IMR-90 (cell line): Measurements from ENCODE around the gene GLO1. TPM values are rescaled to one million over a fixed set of nuclear protein-coding genes. Genes with fewer than 3 reads are reported as not detected.

ENCODE experiments used
- ATAC-seq: fragments of 200-7000 bp; cut with Tn5 transposase; 2 replicates; pipeline ENCODE4 v1.9.1; 2020; ENCODE audit warnings: low read depth, mild to moderate bottlenecking, moderate library complexity
- BruUV-seq: library from RNA; stranded (reverse); fragments of 400-500 nt; replicated peaks from 2 replicates; lab custom pipeline; 2021; lab: Mats Ljungman, UMichigan
- CTCF ChIA-PET: fragments of 300-600 bp; formaldehyde crosslinking; extraction: SDS; loops from one replicate; lab custom pipeline; 2021; ENCODE audit warnings: antibody characterized with exemption; lab: Yijun Ruan, JAX
- POLR2A ChIA-PET: fragments of 300-600 bp; sonication (Branson Sonifier 250); formaldehyde crosslinking; loops from one replicate; lab custom pipeline; 2022; ENCODE audit warnings: antibody characterized with exemption; ENCODE audit not compliant: unreplicated experiment; lab: Charles Lee
- DNase-seq: peaks from one replicate; pipeline ENCODE4 v3.0.0; 2013
- H2AFZ ChIP-seq: replicated peaks from 2 replicates; pipeline ENCODE3; 2013; ENCODE audit warnings: low read length, mild to moderate bottlenecking; ENCODE audit not compliant: poor library complexity
- H2AK5ac ChIP-seq: 2 replicates; pipeline ENCODE4 v1.6.1; 2013; ENCODE audit warnings: low read depth, low read length, inconsistent platforms
- H2AK9ac ChIP-seq: replicated peaks from 2 replicates; pipeline ENCODE3; 2013; ENCODE audit warnings: mild to moderate bottlenecking, low read depth, low read length, moderate library complexity; ENCODE audit not compliant: poor library complexity
- H2BK120ac ChIP-seq: 2 replicates; pipeline ENCODE4 v1.6.1; 2013; ENCODE audit warnings: low read depth, low read length, inconsistent platforms
- H2BK15ac ChIP-seq: 3 replicates; pipeline ENCODE4 v1.6.1; 2013; ENCODE audit warnings: low read depth, low read length, inconsistent platforms
- H2BK20ac ChIP-seq: 2 replicates; pipeline ENCODE4 v1.6.1; 2013; ENCODE audit warnings: low read depth, mild to moderate bottlenecking, inconsistent platforms, low read length, moderate library complexity
- H2BK5ac ChIP-seq: 2 replicates; pipeline ENCODE4 v1.6.1; 2013; ENCODE audit warnings: mild to moderate bottlenecking, low read depth, low read length, inconsistent platforms; ENCODE audit not compliant: poor library complexity, severe bottlenecking
- H3K14ac ChIP-seq: replicated peaks from 2 replicates; pipeline ENCODE4 v1.6.1; 2013; ENCODE audit warnings: low read depth, low read length, inconsistent platforms
- H3K18ac ChIP-seq: 2 replicates; pipeline ENCODE4 v1.6.1; 2013; ENCODE audit warnings: low read depth, low read length, control low read depth
- H3K23ac ChIP-seq: 2 replicates; pipeline ENCODE4 v1.6.1; 2013; ENCODE audit warnings: low read depth, low read length, inconsistent platforms
- H3K27ac ChIP-seq: 2 replicates; pipeline ENCODE4 v1.5.1; 2013; ENCODE audit warnings: mild to moderate bottlenecking, control low read depth, low read length; ENCODE audit not compliant: insufficient read depth
- H3K27me3 ChIP-seq: 2 replicates; pipeline ENCODE4 v1.6.1; 2013; ENCODE audit warnings: low read length; ENCODE audit not compliant: control insufficient read depth, insufficient read depth
- H3K36me3 ChIP-seq: 2 replicates; pipeline ENCODE4 v1.6.1; 2013; ENCODE audit warnings: low read length, mixed read lengths; ENCODE audit not compliant: control insufficient read depth, insufficient read depth
- H3K4ac ChIP-seq: 2 replicates; pipeline ENCODE4 v1.6.1; 2013; ENCODE audit warnings: low read depth, low read length, inconsistent platforms
- H3K4me1 ChIP-seq: 2 replicates; pipeline ENCODE4 v1.6.1; 2013; ENCODE audit warnings: low read length, mixed read lengths; ENCODE audit not compliant: control insufficient read depth, insufficient read depth
- H3K4me2 ChIP-seq: 2 replicates; pipeline ENCODE4 v1.6.1; 2013; ENCODE audit warnings: low read depth, mild to moderate bottlenecking, control low read depth, low read length, moderate library complexity
- H3K4me3 ChIP-seq: 2 replicates; pipeline ENCODE4 v1.5.1; 2013; ENCODE audit warnings: low read depth, mild to moderate bottlenecking, control low read depth, low read length, moderate library complexity; ENCODE audit not compliant: insufficient read depth
- H3K56ac ChIP-seq: 2 replicates; pipeline ENCODE4 v1.6.1; 2013; ENCODE audit warnings: low read length, inconsistent platforms; ENCODE audit not compliant: insufficient read depth; ENCODE audit errors: extremely low read depth
- H3K79me1 ChIP-seq, 2 experiments: 2 replicates each; pipeline ENCODE4 v1.6.1; 2013; ENCODE audit warnings: low read length in 2 of 2, inconsistent platforms in 1 of 2, low read depth in 1 of 2
- H3K9ac ChIP-seq: 2 replicates; pipeline ENCODE4 v1.6.1; 2013; ENCODE audit warnings: low read depth, low read length, control low read depth
- H3K9me1 ChIP-seq: 2 replicates; pipeline ENCODE4 v1.6.1; 2013; ENCODE audit warnings: low read length, inconsistent platforms; ENCODE audit not compliant: insufficient read depth
- H3K9me3 ChIP-seq: 2 replicates; pipeline ENCODE4 v1.6.1; 2013; ENCODE audit warnings: low read length; ENCODE audit not compliant: control insufficient read depth, insufficient read depth
- H4K20me1 ChIP-seq: 2 replicates; pipeline ENCODE4 v1.6.1; 2013; ENCODE audit warnings: low read length, inconsistent platforms; ENCODE audit not compliant: insufficient read depth
- H4K5ac ChIP-seq: 2 replicates; pipeline ENCODE4 v1.6.1; 2013; ENCODE audit warnings: mild to moderate bottlenecking, low read depth, low read length, control low read depth
- H4K8ac ChIP-seq, 2 experiments: 2 replicates each; pipeline ENCODE4 v1.6.1; 2013; ENCODE audit warnings: low read depth in 2 of 2, low read length in 2 of 2, control low read depth in 1 of 2, inconsistent platforms in 1 of 2
- H4K91ac ChIP-seq: 2 replicates; pipeline ENCODE4 v1.6.1; 2013; ENCODE audit warnings: low read depth, low read length, inconsistent platforms; ENCODE audit not compliant: insufficient read depth
- BHLHE40 ChIP-seq: fragments of 150-350 bp; IDR thresholded peaks from 2 replicates; pipeline ENCODE4 v1.6.1; 2016; ENCODE audit warnings: mild to moderate bottlenecking, low read depth, low read length
- RAD21 ChIP-seq: IDR thresholded peaks from 2 replicates; pipeline ENCODE4 v1.6.1; 2012; ENCODE audit warnings: low read length, improper control_type of control experiment
- RCOR1 ChIP-seq: IDR thresholded peaks from 2 replicates; pipeline ENCODE4 v1.6.1; 2012; ENCODE audit warnings: mild to moderate bottlenecking, low read length, improper control_type of control experiment; ENCODE audit not compliant: insufficient replicate concordance
- RFX5 ChIP-seq: IDR thresholded peaks from 2 replicates; pipeline ENCODE4 v1.8.0; 2012; ENCODE audit warnings: low read depth, mild to moderate bottlenecking, low read length, moderate library complexity
- SMC3 ChIP-seq: fragments of 150-350 bp; IDR thresholded peaks from 2 replicates; pipeline ENCODE4 v1.6.1; 2016; ENCODE audit warnings: low read depth, mild to moderate bottlenecking, antibody characterized with exemption, low read length, moderate library complexity
- USF2 ChIP-seq: fragments of 150-350 bp; IDR thresholded peaks from 2 replicates; pipeline ENCODE4 v1.6.1; 2017; ENCODE audit warnings: mild to moderate bottlenecking, antibody characterized with exemption, low read length, low read depth
- WGBS, 2 experiments: methylation state at CpG; one replicate each; pipeline versions ENCODE4 v1.1.5 to v1.1.7; 2013; ENCODE audit warnings: missing lambda C conversion rate in 2 of 2; ENCODE audit not compliant: insufficient read length in 1 of 2; ENCODE audit errors: extremely low coverage in 2 of 2; 5-methylcytosine and 5-hydroxymethylcytosine counted together
- dilution Hi-C: fragments of 300-500 bp; cut with HindIII; formaldehyde crosslinking; loops from one replicate; pipeline ENCODE4 v1.14.3; 2018; ENCODE audit warnings: low sequenced_read_pairs; ENCODE audit not compliant: unreplicated experiment
- in situ Hi-C: fragments of 300-500 bp; cut with MboI; formaldehyde crosslinking; loops from 3 replicates; pipeline ENCODE4 v1.14.3; 2019; ENCODE audit warnings: low sequenced_read_pairs, inconsistent platforms, mixed read lengths
- intact Hi-C: fragments of 100-400 bp; cut with micrococcal nuclease; formaldehyde crosslinking; loops from 2 replicates; pipeline ENCODE4 v1.10.0; 2022
- polyA plus RNA-seq, 3 experiments: library from polyadenylated mRNA; depleted of rRNA; stranded (reverse); fragments of >200 nt; gene quantifications; 2 replicates each; pipeline ENCODE4 v1.2.3, GENCODE V29; 2012; ENCODE audit warnings: low replicate concordance in 1 of 3
- total RNA-seq: library from RNA; depleted of rRNA; stranded (reverse); fragments of >200 nt; gene quantifications from 2 replicates; pipeline ENCODE4 v1.2.3, GENCODE V29; 2012

GLO1 gene
- total and polyA plus RNA-seq, 2 of the 4 experiments (the other 2 are of a cell fraction) = 65.1 to 111 TPM

DNA sequence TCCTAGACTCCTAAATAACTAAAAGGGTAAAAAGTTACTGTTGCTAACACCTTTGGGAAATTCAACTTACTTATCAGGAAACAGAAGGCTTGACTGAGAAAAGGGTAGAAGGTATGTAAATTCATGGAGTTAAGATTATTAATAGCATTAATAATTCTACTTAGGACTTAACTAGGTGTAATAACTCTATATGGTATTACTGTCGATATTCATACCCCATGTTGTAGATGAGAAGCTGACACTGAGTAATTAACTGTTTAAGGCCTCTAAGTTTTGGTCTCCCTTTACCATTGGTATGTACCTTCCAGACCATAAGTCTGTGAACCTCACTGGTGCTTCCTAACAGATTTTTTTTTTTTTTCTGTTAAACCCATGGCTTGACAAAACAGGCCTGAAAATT lies 15.4 kb downstream of the GLO1 start:
- POLR2A ChIA-PET = no interaction called here
- no peak overlapping the region for H3K4me3 ChIP-seq
- no CpG with 5 or more reads among the region's 1 CpG for WGBS, 2 experiments
- H3K14ac ChIP-seq = no peak overlapping the region
- in situ Hi-C loops (no loop called here), intact Hi-C loops (no loop called here), dilution Hi-C loops (no loop called here)
- H2BK20ac ChIP-seq = no peak overlapping the region
- CTCF ChIA-PET = no interaction called here
- TF ChIP-seq SMC3 (no peak), USF2 (no peak), RAD21 (no peak), BHLHE40 (no peak), RCOR1 (no peak), RFX5 (no peak)
- no peak overlapping the region for H2BK120ac ChIP-seq
- no peaks in the 10 kb centered on the region for H3K27me3 ChIP-seq
- peaks cover 7% of the 10 kb centered on the region; the same call in 1 of the 2 replicates for H3K4me1 ChIP-seq
- no peak overlapping the region for H2AK5ac ChIP-seq
- H2BK5ac ChIP-seq = no peak overlapping the region
- H3K18ac ChIP-seq = no peak overlapping the region
- H2AK9ac ChIP-seq = no peak overlapping the region
- no peak overlapping the region for H2AFZ ChIP-seq
- H4K5ac ChIP-seq = no peak overlapping the region
- H3K4ac ChIP-seq = no peak overlapping the region
- no TSS peak for BruUV-seq
- ATAC-seq (no peak), DNase-seq (no peak)
- peaks cover 2% of the 10 kb centered on the region for H3K36me3 ChIP-seq
- H3K79me1 ChIP-seq = peaks cover 12 to 37% of the 10 kb centered on the region in 2 experiments
- peaks cover 15% of the 10 kb centered on the region for H3K9me1 ChIP-seq
- no peak overlapping the region for H4K8ac ChIP-seq
- no peak overlapping the region for H3K56ac ChIP-seq
- H4K91ac ChIP-seq = no peak overlapping the region
- H2BK15ac ChIP-seq = no peak overlapping the region
- no peak overlapping the region for H3K4me2 ChIP-seq
- no peak overlapping the region for H3K23ac ChIP-seq
- H4K20me1 ChIP-seq = peaks cover 21% of the 10 kb centered on the region
- no peak overlapping the region for H3K9ac ChIP-seq
- H3K9me3 ChIP-seq = no peaks in the 10 kb centered on the region
- no peak overlapping the region for H3K27ac ChIP-seq
